HCT116 (cell line): ENCODE results near the gene NAP1L1.

ENCODE experiments used
- CTCF ChIP-seq, 3 experiments: fragments of 200-600 bp in 1 of 3; sonication (generic) in 1 of 3; IDR thresholded peaks in 2 of 3; conservative IDR thresholded peaks in 1 of 3; 2 replicates each; pipeline ENCODE4 v1.5.1; 2012 to 2017; ENCODE audit warnings: low read depth in 2 of 3, low read length in 2 of 3, antibody characterized with exemption in 1 of 3, borderline replicate concordance in 1 of 3, control low read depth in 1 of 3, mild to moderate bottlenecking in 1 of 3, mixed read lengths in 1 of 3, mixed run types in 1 of 3, moderate library complexity in 1 of 3; ENCODE audit not compliant: insufficient read depth in 1 of 3
- POLR2AphosphoS5 ChIP-seq: IDR thresholded peaks from 2 replicates; pipeline ENCODE4 v1.6.1; 2011; ENCODE audit warnings: mild to moderate bottlenecking, low read depth, low read length, moderate library complexity

- TF ChIP-seq CTCF (IDR thresholded peaks at IDR 0.05 in 2 of 3, conservative IDR thresholded peaks at IDR 0.05 in 1 of 3; ENCODE audit: borderline replicate concordance in 1 of 3, insufficient read depth in 1 of 3, low read depth in 2 of 3, low read length in 2 of 3) = no peak
- TF ChIP-seq POLR2AphosphoS5 = no peak
Observed at GRCh38 chr12:76010732-76011458, 73.6 kb downstream of the NAP1L1 start.
